CD4-positive, alpha-beta T cell treated with Interleukin-6 for 4 hours (primary cell): Measurements from ENCODE around the gene SYT7.

Source experiments
- DNase-seq: peaks from one replicate; pipeline ENCODE4 v3.0.0-alpha.2; 2020; ENCODE audit warnings: mixed read lengths

Gene SYT7

GRCh38 chr11:61534933-61535839 is 45.7 kb downstream of the SYT7 start:
- no peak for DNase-seq

DNA sequence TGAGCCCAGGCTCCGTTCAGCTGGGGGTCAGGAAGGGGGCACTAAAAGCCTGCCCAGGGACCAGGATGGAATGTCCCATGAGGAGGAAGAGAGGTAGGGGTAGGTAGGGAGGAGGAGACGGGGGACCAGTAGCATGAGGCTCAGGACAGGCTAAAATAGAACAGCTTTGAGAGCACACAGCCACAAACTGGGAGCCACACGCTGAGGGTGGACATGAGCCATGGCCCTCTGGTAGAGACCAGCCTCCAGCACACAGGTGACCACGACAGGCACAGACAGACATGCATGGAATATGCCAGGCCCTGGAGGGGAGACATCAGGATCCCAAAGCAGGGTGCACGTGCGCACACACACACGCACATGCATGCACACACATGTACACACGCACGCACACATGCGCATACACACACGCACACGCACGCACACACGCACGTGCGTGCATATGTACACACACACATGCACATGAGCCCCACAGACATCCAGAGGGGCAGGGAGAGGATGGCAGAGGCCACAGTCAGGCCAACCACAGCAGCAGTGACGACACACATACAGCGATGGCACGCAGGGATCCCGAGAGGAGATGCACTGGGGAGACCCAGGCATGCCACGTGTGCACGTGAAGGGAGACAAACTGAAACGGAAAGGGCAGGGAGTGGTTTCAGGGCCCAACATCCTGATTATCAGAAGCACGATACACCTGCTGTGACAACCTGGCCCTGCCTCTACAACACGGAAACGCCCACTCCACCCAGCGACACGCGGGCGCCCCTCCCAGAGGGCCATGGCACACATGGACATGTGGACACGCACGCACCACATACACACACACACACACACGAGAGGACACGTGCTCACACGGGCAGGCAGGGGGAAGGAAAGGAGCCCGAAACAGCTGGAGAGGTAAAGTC is 46.6 kb downstream of the SYT7 start:
- DNase-seq, result no peak

- DNase-seq, result no peak
These were observed 47.5 kb downstream of the SYT7 start for GRCh38 chr11:61533401-61533800.

DNA sequence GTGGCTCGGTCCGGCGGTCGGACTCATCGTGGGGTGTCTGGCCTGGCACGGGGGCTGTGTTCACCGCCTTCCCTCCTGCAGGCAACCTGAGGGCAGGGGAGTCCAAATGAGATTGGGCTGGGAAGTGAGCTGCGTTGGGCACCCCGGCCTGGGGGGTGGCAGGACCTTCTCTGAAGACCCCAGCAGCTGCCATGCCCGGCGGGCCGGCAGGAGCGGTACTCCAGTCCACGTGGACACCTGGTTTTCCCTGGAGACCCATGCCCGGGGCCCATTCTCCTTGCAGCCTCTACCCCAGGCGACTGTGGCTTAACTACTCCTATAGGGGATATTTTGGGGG is 47.9 kb downstream of the SYT7 start:
- no peak for DNase-seq

DNA sequence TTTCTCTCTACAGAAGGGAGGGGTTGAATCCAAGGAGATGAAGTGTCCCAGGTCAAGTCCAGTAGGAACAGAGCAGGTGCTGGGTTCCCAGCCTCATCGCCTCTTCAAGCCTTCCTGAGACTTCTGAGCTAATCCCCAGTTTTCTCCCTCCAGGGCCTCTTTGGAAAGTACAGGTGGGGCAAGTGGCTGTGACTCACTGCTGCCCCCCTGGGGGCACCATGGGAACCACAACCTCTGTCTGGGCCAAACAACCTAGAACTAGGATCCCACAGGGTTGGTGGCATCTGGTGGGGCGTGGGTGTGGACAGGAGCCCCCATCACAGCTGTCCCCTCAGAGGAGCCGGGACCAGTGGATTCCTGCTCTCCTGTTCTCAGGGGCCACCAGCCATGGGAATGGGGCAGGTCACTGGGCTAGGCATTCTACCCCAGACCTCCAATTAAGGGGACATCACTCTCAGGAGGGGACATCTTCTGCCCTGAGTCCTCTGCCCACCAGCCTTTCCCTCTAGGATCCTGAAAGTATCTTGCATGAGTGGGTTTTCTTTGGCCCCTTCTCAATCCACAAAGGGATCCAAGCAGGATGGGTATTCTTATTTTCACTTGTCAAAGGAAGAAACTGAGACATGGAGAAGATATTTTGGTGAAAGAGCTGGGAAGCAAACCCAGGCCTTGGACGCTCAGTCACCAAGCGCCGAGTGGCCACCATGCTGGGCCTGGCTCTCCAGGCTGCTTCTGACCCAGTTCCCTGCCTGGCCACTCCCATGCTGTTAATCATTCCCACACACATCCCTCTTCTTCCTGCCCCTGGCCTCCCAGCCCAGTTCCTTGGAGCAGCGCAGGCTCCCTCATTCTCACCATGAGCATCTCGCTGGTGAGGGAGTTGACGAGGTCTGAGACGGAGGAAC is 48.5 kb downstream of the SYT7 start:
- DNase-seq, result peak; percentile 52

DNA sequence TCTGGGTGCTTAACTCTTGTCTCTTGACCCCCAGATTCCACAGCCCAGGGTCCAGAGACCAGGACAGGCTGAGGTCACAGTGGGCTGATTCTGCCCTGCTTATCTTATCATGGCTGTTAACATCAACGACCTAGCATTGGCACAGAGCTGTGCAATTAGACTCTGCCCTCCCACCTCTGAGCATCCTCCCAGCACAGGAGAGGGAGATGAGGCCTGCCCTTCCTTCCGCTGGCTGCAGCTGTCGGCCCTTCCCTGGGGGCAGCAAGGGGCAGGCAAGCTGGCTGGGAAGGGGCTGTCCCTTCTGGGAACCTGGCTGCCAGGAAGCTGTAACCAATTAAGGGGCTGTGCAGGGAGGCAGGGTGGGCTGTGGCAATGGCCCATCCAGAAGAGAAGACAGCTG is 49.8 kb downstream of the SYT7 start:
- no peak for DNase-seq

DNA sequence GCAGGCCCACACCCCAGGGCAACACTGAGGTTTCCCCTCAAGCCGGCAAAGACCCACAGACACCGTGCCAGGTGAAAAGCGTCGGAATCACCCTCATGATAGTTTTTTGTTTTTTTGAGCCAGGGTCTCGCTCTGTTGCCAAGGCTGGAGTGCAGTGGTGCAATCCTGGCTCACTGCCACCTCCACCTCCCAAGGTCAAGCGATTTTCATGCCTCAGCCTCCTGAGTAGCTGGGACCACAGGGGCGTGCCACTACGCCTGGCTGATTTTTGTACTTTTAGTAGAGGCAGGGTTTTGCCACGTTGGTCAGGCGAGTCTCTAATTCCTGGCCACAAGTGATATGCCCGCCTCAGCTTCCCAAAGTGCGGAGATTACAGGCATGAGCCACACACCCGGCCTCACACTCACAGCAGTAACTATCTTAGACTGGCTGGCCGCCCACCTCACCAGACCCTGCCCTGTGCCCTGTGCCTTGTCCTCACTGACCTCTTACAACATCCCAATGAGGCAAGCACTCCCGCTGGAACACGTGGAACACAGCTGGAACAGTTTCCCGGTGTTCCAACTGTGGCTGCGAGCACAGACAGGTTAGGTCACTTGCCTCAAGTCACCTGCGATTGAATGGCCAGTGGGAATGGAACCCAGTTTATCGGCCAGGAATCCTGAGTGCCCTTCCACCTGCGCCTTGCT is 51.2 kb downstream of the SYT7 start:
- DNase-seq, result no peak

- DNase-seq, result no peak
These were observed 52.8 kb downstream of the SYT7 start for GRCh38 chr11:61528114-61528513.

DNA sequence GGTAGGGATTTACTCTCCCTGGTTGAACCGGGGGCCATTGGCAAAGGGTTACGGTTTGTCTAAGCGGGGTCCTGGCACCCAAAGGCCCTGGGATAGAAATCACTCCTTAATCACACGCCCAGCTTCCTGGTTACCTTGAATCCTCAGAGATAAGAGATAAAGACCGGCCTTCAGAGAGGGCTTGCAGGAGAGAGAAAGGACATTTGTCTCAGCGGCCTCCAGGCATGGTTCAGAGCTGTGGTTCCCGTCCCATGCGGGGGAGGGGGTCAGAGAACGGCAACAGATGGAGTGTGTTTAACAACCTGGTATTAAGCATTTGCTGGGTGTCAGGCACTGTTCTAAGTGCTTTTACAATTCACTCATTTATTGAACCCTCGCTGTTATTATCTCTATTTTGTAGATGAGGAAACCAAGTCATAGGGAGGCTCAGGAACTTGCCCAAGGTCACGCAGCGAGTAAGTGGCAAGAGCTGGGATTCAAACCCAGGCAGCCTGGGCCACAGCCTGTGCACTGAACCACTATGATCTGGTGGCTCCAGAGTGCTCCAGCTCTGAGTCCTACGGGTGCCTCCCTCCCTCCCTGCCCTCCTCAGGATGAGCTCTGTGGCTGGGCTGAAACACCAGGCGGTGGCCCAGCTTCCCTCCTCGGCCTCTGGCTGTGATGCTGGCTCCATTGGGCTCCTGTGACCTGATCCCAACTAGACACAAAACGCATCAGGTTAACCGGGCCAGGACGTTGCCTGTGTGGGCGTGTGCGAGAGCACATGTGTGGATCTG is 53.7 kb downstream of the SYT7 start:
- no peak for DNase-seq

DNA sequence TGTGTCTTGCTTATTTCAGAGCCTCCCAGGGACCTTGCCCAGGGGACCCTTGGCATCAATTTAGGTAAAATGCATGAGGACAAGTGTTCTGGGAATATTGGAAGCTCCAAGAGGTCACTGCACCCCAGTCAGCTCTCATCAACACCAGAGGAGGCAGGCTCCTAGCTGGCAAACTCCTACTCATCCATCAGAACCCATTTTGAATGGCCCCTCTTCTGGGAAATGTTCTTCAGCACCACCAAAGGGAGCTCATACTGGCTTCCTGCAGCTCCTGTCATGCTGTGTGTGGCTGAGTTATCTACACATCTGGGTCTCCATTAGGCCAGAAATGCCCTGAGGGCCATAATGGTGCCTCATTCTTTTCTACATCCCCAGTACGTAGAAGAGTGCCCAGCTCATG is 54.6 kb downstream of the SYT7 start:
- DNase-seq, result no peak

- no peak for DNase-seq
These were observed 55.8 kb downstream of the SYT7 start for GRCh38 chr11:61524963-61525587.

- DNase-seq, result no peak
These were observed 56.4 kb downstream of the SYT7 start for GRCh38 chr11:61524446-61524845.

DNA sequence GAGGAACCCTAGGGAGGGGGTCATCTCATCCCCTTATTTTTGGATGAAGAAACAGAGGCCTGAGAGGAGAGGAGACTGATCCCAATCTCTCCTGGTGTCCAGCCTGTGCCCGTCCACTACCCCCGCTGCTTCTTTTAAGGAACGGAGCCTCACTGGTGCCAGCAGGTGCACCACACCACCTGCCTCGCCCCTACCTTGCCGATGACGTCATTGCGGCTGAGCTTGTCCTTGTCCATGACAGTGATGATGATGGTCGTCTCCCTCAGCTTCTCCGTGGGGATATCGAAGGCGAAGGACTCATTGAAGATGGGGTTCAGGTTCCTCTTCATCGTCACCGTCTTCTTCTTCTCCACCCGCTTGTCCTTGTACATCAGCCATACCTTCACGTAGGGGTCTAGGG is 58.0 kb downstream of the SYT7 start:
- no peak for DNase-seq

DNA sequence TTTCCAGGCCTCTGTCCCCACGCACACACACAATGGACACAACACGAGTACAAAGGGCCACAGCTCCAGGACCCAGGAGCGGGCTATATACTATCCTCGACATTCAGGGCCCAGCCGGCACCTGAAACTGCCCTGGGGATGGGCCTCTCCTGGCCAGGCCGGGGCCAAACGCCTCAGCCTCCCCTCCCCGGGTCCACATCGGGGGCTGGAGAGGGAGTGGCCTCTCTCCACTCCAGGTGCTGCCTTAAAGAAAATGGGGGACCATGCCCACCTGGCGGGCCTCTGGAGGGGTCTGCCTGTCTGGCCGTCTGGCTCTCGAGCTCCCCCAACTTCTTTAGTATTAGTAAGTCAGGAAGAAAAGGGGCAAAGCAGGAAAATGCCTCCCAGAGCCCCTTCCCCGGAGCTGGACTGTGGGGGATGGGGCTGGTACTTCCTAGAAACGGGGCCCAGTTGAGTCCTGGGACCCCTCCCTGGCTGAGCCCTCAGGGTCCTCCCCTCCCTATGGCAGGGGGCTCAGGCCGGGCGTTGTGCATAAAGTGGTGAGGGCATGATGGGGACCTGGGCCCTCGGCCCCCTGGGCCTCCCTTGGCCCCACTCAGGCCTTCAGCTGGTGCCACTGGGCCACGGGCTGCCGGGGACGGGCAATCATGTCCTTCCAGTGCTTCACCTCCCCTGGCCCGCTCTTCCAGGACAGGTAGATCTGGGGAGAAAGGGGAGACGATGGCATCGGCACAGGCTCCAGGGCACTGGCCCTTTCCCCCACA is 62.7 kb downstream of the SYT7 start:
- no peak for DNase-seq

GRCh38 chr11:61516675-61517572 is 64.0 kb downstream of the SYT7 start:
- peak; percentile 55 for DNase-seq

DNA sequence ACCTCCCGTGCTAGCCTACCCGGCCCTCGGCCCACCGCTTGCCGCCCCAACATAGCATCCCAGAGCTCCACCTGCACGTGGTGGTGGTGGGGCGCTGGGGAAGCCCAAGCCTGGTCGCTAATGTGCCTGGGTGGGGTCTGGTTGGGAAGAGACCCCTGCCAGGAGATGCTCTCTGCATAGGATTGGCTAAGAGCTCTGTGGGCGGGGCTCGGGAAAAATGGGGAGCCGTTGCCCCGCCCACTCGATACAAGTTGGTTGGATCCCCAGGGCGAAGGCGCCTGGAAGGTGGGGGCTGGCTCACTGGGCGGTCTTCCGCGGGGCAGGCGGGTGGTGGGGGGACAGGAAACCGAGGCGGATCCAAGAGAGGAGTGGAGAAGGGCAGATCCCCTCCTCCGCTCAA is 64.7 kb downstream of the SYT7 start:
- peak; percentile 5 for DNase-seq

DNA sequence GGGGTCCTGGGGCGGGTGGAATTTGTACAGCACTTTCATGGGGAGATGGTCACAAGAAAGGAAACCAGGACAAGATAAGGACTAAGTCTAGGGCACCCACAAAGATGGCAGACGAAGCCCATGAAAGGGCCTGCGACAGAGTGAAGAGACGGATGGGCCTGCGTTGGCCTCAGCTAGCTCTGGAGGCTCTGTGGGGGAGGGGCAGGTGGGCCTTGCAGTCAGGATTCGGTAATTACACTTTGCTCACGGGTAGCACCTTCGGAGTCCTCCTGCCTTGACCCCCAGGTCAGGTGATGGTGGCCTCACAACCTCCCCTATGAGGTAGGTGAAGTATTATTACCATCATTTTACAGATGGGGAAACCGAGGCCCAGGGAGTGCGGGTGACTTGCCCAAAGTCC is 65.2 kb downstream of the SYT7 start:
- no peak for DNase-seq

DNA sequence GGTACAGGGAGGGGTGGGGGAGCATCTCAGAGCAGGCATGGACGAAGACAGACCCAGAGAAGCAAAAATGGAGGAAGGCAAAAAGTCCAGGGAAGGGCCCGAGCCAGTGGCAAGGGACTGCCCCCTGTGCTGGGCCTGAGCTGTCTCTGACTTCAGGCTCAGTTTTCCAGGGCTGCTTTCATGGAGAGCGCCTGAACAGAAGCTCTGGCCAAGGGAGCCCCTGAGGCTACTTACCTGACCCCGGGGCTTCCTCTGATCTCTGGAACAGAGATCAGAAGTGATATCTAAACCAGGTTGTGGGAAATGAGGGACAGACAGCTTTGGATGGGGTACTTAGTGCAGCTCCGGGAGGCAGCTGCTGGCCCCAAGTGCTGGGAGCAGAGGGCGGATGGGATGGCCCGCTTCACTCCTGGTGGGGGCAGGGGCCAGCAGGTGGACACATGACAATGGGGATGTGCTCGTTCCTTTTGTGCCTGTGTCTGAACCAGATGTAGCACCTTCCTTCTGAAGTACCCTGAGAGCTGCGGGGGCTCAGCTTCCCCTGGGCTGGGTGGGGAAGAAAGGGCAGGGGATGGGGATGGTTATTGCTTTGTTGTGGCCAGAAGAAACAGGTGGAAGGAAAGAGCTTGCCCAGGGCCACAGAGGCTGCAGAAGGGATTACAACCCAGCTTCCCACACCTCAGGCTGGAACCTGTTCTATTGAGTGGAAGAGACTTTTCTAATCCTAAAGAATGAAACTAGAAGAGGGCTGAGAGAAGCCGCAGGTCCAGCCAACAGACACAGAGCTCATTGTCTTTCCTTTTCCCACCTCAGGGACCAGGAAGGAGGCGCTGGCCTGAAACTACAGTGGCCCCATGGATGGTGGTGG is 66.6 kb downstream of the SYT7 start:
- no peak for DNase-seq
